ENCODE results near the gene HAS3. TPM values are rescaled to one million over a fixed set of nuclear protein-coding genes. Genes with fewer than 3 reads are reported as not detected.

HAS3 gene
- total and polyA plus RNA-seq, 4 donors, result 0.09 to 0.75 (median 0.26) TPM

Other genes starting within 250 kb of the HAS3 start
- gene CHTF8, start 26.9 kb downstream of the HAS3 start, total RNA-seq, result 10 to 100 TPM; 52.0 to 56.9 TPM
- gene CHTF8, start 26.9 kb downstream of the HAS3 start, polyA plus RNA-seq, result 10 to 100 TPM; 15.2 to 51.1 TPM
- 10 to 100 TPM; 11.3 to 13.8 TPM for gene UTP4, start 27.0 kb downstream of the HAS3 start, total RNA-seq
- gene UTP4, start 27.0 kb downstream of the HAS3 start, polyA plus RNA-seq, result 10 to 100 TPM; 11.9 to 12.9 TPM
- 1 to 10 TPM; 5.6 to 7.8 TPM for gene SNTB2, start 81.5 kb downstream of the HAS3 start, total RNA-seq
- gene SNTB2, start 81.5 kb downstream of the HAS3 start, polyA plus RNA-seq, result 1 to 10 TPM; 2.1 to 2.6 TPM
- 10 to 100 TPM; 13.3 to 15.2 TPM for gene VPS4A, start 205.7 kb downstream of the HAS3 start, total RNA-seq
- 10 to 100 TPM; 13.7 to 15.7 TPM for gene VPS4A, start 205.7 kb downstream of the HAS3 start, polyA plus RNA-seq
- gene PDF, start 224.9 kb downstream of the HAS3 start, total RNA-seq, result 10 to 100 TPM; 16.8 to 31.3 TPM
- 10 to 100 TPM; 22.2 to 24.0 TPM for gene PDF, start 224.9 kb downstream of the HAS3 start, polyA plus RNA-seq
- 10 to 100 TPM; 28.8 to 37.4 TPM for gene COG8, start 233.9 kb downstream of the HAS3 start, total RNA-seq
- gene COG8, start 233.9 kb downstream of the HAS3 start, polyA plus RNA-seq, result 10 to 100 TPM; 11.2 to 19.6 TPM
- gene NIP7, start 234.1 kb downstream of the HAS3 start, total RNA-seq, result 10 to 100 TPM; 11.7 to 14.0 TPM
- 10 to 100 TPM in 1 of 2 donors, 1 to 10 TPM in 1; 7.4 to 10.5 TPM for gene NIP7, start 234.1 kb downstream of the HAS3 start, polyA plus RNA-seq
- gene TMED6, start 246.1 kb downstream of the HAS3 start, total RNA-seq, result 10 to 100 TPM; 10.6 to 46.2 TPM
- 10 to 100 TPM in 1 of 2 donors, under 1 TPM in 1; 0.18 to 11.4 TPM for gene TMED6, start 246.1 kb downstream of the HAS3 start, polyA plus RNA-seq